Activated CD4-positive, alpha-beta T cell treated with anti-CD3 and anti-CD28 coated beads, Interleukin-2, amount 50 U/mL, for 24 hours (primary cell): ENCODE results near the gene COL2A1.

Source experiments
- DNase-seq, 2 donors: peaks; one replicate each; pipeline ENCODE4 v3.0.0-alpha.2; 2020; ENCODE audit warnings: low read depth in 1 of 2, low spot score in 1 of 2

COL2A1 gene

GRCh38 chr12:48015954-48016353 lies 11.7 kb upstream of the COL2A1 start:
- no peak for DNase-seq

DNA sequence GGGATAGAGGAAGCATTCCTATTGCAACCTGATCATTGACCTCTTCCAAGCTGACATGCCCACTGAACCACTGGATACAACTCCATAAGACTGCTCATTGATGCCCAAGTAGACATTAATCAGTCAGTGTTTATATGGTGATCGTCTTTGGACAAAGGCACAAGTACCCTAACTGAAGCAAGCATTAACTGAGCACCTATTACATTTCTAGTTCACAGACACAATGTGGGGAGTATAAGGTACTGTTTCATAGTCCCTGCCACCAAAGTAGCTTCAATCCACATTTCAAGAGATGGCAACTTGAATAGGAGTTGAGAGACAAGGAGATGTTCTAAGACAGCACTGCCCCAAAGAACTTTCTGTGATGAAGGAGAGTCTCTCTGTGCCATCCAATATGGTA lies 10.9 kb upstream of the COL2A1 start:
- DNase-seq = no peak

GRCh38 chr12:48013287-48013686 lies 9.0 kb upstream of the COL2A1 start:
- DNase-seq = no peak

- DNase-seq = no peak
These were observed 7.8 kb upstream of the COL2A1 start for GRCh38 chr12:48012070-48012469.

DNA sequence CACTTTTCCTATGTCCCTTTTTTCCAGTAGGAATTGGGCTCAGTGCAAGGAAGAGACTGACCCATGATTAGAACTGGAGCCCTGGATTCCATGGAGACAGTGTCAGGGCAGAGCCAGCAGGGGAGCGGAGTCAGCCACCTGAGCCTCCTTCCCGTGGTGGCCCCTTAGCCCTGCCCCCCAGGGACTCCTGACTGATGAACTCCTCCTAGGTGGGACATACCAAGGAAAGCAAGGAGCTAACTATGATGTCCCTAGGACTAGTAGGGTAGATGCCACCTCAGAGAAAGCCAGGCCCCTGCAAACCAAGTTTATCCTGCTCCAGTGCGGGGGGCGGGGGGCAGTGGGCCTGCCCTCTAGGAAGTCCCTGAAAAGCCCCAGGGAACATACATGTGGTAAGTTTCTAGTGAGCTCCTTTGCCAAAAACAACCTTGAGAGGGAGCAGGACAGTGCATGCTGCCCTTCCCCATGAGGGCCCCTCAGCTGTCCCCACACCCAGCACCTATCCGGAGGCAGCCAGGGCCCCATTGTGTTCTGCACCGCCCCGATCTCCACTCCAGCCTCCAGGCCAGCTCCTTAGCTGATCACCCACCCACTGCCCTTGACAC lies 6.2 kb upstream of the COL2A1 start:
- DNase-seq = no peak

DNA sequence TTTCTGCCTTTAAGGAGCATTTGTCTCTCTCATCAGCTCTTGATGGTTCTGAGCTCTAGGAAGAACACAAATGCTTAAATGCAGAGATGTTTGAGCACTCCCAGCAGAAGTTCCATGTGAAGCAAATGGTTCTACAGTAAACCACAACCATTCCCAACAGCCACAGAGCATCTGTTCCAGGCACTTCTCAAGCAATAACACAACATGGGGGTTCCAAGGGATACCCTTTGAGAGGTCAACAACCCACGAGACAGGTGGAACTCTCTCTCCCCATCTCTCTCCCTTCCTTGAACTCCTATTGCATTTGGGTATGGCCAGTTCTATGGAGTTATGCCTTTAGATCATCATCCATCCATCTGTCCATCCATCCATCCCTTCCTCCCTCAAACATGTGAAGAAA lies 5.2 kb upstream of the COL2A1 start:
- no peak for DNase-seq

DNA sequence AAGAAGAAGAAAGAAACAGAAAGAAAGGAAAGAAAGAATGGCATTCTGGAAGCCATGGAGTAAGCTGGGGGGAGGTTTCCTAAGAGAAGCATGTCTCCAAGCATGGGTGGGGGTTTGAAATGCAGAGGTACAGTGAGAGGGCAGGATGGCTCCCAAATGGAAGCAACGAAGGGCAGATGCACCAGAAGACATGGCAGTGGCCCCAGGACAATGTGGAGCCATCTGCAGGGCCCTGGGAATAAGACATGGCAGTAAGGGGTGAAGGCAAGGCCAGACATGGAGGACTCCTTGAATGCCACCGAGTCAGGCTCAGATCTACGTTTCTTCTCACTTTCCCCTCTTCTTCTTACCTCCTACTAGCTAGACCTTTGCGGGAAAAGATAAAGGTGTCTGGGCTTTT lies 4.7 kb upstream of the COL2A1 start:
- no peak for DNase-seq

DNA sequence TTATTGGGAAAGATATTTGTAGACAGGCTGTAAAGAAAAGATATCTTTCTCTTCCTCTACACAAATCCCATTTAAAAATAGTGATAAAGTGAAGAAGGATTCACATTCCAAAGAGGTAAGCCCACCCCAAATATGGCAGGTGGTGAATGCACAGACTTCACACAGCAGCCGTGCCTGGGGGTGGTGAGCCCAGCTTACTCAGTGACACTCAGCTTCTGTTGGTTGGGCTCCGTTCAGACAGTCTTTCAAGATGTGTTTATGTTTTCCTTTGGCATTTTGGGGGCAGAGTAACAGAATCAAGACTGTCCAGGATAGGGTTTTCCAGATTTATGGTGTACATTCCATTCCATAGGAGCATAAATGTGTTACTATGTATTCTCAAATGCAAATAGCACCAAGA lies 4.1 kb upstream of the COL2A1 start:
- no peak for DNase-seq

GRCh38 chr12:48007206-48007605 lies 2.9 kb upstream of the COL2A1 start:
- no peak for DNase-seq

GRCh38 chr12:48005750-48006021 lies 1.4 kb upstream of the COL2A1 start:
- no peak for DNase-seq

DNA sequence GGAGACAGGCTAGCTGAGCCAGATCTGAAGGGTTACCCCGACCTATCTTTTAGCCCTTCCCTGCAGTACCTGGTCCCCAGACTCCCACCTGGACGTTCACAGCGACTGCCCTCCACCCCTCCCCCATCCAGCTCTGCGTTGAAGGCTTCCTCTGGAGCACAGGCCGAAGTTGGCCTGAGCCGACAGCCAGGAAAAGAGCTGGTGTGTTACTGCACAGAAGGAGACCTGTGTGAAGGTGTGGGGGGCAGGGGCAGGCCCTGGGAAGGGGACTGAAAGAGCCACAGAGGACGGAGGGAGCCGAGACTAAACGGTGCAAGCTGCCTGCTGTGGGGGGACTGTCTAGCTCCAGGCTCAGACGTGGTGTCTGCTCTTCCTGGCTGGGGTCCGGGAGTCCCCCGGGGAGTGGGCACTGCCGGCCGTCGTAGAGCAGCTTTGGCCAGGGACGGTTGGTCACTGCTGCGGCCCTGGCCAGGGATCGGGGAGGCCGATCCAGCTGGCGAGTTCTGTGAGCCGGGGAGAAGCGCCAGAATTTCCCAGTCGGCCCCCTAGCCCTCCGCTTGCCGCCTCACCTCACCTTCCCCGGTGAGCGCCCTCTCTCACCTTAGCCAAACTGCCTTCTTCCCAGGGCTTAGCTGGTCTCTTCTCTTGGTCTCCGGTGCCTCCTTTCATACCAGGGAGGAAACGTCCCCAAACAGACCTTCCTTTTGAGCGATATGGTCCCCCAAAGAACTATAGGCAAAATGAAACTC lies 899 bp upstream of the COL2A1 start:
- no peak for DNase-seq

- DNase-seq = no peak
These were observed 837 bp downstream of the COL2A1 start for GRCh38 chr12:48003226-48004052.

DNA sequence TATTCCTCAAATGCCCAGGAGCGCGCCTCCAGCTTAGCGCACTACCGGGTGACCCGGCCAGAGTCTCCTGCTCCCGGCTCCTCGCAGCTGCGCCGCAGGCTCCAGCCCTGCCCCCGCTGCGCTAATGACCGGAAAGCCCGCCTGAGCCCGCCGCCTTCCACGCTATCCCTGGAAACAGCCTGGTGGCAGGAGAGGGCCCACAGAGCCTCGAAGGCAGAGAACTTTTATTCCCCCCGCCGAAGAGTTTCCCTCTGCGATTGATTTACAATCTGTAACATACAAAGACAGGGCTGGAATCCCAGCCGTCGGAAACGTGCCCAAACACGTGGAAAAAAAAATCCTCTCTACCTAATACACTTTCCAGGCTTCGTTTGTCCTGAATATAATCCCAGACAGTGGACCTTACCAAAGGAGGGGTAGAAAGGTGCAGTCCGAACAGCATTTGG lies 1.5 kb downstream of the COL2A1 start:
- no peak for DNase-seq

DNA sequence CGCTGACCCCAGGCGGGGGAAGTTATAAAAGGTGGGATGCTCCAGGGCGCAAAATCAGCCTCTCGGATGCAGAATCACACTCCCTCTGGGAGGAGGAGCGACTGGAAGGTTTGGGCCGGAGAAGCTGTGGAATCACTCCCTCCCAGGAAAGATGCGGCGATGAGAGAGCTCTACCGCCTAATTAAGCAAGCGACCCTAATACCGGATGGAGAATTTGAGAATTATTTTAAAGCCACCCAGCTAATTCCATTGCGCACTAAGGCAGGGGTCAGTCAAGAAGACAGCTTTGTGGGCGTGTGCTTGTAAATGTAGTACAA lies 1.9 kb downstream of the COL2A1 start:
- no peak for DNase-seq

- DNase-seq = no peak
These were observed 2.5 kb downstream of the COL2A1 start for GRCh38 chr12:48001505-48002413.

GRCh38 chr12:48000878-48001504 lies 3.3 kb downstream of the COL2A1 start:
- DNase-seq = no peak

DNA sequence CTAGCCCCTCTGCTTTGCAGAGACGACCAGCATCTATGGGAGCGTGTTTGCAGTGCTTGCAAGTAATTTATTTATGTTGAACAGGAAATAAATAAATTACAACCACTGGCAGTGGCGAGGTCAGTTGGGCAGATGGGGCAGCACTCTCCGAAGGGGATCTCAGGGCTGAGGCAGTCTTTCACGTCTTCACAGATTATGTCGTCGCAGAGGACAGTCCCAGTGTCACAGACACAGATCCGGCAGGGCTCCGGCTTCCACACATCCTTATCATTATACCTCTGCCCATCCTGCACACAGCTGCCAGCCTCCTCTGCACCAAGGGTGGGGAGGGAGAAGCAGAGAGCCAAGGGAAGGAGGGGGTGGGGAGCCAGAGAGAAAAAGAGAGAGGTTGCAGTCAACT lies 4.5 kb downstream of the COL2A1 start:
- no peak for DNase-seq

DNA sequence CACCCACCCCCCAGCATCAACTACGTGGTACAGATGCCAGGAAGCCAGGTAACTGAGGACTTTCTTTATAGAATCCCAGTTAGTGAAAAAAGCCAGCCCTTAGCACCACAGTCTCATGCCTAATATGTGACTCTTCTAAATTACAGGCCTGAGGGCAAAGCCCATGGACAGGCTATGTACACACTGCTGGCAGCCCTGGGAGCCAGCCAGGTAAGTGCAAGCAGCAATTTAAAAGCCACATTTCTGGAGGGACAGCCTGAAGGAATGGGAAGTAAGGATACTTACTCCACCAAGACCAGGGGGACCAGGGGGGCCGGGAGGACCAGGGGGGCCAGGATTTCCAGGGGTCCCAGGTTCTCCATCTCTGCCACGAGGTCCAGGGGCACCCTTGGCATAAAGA lies 7.0 kb downstream of the COL2A1 start:
- DNase-seq = no peak

- no peak for DNase-seq
These were observed 8.3 kb downstream of the COL2A1 start for GRCh38 chr12:47995981-47996401.

DNA sequence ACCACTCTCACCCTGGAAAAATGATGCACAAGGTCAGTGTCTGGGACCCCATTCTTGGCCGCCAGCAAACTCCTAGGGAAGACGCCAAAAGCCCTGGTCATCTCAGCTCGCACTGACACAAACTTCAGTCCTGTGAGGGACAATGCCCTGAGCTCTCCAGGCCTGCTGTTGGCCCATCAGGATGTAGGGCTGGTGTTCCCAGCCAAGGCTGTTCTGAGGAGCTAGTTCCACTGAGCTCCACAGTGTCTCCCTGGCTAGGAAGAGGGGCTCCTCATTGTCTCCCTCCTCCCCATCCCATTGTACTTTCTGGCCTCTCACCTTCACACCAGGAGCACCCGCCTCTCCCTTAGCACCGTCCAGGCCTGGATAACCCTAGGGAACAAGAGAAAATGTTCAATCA lies 10.8 kb downstream of the COL2A1 start:
- DNase-seq = no peak

DNA sequence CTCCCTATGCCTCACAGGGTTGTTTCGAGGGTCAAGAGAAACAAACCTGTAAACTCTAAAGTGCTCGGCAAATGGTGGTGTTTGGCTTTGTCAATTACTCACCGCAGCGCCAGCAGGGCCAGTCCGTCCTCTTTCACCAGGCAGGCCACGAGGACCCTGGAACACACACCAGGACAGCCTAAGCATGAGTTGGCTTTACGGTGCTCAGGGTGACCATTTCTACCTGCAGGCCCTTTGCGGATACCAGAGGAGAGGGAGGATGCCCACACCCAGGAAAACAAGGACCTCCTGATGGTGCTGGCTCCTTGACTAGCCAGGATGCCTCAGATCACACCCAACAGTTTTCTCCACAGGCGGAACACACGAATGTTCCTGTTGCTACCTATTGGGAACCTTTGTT lies 11.5 kb downstream of the COL2A1 start:
- no peak for DNase-seq
